ENCODE data around the gene PROX1.

The PROX1 gene

GRCh38 chr1:214002472-214002871 is 14.7 kb downstream of the PROX1 start:
- no peak for DNase-seq

GRCh38 chr1:214003233-214003632 is 15.5 kb downstream of the PROX1 start:
- DNase-seq, result no peak

- no peak for DNase-seq
These were observed 16.2 kb downstream of the PROX1 start for GRCh38 chr1:214004014-214004413.

DNA sequence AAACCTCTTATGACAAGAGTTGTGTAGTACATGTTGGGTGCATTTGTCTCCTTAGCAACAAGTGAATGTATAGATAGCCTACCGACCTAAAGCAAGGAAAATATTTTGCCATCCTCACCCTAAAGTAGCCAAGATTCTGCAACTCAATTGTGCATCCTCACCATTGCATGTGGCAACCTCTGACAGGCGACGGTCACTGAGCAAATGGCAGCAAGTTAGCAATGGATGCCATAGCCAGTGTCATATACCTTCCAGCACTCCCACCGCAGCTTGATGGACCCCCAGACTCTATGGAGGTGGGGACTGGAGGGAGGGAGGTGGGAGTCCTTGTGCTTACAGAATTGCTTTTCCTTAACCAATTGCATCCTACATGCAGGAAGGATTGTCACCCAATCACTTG is 17.0 kb downstream of the PROX1 start:
- DNase-seq, result no peak

DNA sequence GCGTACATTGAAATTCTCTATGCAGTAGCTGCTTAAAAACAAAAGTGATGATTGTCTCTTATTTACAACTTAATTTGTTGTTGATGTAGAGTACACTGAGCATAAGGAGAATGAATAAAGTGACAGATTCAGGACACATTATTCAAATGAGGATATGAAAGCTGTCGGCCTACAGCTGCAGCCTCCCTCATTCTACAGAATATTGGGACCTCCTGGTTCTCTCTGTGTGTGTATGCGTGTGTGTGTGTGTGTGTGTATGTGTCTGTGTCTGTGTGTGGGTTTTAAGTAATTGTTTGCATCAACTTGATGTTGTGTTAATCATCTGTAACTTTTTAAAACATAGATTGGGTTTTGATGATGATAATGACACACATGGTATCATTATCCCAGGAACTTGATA is 17.9 kb downstream of the PROX1 start:
- DNase-seq, result no peak

DNA sequence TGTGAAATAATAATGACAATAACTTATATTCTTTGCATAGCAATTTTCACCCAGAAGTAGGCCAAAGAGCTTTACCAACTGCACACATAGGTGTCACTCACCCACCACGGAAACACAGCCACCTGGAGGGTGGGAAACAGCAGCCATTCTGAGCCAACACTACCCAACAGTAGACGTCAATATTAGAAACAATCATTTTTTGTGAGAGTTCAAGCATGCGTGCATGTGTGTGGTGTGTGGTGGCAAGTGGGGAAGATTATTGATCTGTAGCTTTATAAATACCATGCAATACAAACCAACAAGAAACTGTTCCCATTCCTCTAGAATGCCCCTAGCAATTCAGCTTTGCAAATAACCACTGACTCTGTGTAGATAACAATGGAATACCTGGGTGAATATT is 19.1 kb downstream of the PROX1 start:
- no peak for DNase-seq

GRCh38 chr1:214008347-214008746 is 20.6 kb downstream of the PROX1 start:
- no peak for DNase-seq

DNA sequence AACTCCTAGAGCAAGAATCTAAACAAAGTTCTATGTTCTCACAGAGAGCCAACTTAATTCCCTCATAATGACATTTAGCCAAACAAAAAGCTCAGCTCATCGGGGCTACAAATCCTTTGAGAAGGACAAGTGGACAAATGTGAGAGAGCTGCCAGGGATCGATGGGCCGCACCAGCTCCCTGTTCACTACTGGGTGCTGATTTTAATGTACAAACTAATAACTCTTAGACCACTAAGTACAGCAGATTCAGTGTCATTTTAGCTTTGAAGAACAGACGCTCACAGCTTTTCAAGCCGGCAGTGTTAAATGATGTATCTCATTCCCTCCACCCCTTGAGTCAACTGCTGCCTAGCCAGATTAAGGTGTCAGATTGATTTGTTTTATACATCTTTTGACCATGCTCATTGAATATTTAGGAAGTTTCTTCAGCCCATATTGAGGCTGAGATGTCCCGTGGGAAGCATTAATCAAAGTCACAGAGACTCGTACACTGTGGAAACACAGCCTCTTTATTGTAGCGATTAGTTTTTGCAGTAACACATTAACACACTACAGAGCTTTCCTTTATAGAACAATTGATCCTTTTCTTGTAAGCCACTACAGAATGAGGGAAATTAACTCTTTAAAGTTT is 21.1 kb downstream of the PROX1 start:
- DNase-seq, result no peak

GRCh38 chr1:214009423-214010196 is 21.8 kb downstream of the PROX1 start:
- DNase-seq, result no peak

- DNase-seq, result no peak
These were observed 22.4 kb downstream of the PROX1 start for GRCh38 chr1:214010197-214010573.

- DNase-seq, result no peak
These were observed 22.9 kb downstream of the PROX1 start for GRCh38 chr1:214010717-214011116.

DNA sequence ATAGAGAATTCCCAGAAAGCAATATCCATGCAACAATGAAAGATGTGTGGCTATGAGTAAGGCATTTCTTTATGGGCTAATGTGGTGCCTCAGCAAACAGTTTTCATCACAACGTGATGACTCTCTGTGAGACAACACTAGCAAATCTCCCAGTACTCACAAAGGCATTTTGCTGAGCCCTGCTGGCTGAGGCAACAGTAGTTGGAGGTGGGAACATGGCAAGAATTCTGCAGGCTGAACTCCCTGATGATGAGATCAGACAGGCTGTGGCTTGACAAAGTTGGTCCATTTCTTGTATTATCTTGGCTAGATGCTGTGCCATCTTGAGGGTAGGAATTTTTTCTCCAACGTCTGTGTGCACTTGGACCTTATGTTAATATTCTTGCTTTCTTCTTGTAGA is 24.6 kb downstream of the PROX1 start:
- DNase-seq, result no peak

GRCh38 chr1:214013614-214014377 is 26.0 kb downstream of the PROX1 start:
- no peak for DNase-seq

DNA sequence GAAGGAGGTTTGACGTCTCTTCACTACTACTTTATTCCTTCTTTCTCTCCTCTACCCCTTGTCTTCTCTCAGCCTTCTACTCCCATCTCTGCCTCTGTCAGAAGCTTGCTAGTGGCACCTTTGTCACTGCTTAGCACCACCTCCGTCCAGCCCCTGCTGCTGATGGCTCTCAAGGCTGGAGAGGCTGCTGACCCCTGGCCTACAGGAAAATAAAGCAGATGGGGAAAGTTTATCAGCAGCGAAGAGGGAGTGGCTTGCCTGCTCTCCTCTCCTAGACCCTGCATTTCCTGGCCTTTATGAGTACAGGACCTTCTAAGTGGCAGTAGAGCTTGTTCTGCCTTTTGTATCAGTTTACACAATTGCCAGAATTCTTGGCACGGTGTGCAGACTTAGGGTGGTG is 27.0 kb downstream of the PROX1 start:
- no peak for DNase-seq

GRCh38 chr1:214017191-214017982 is 29.6 kb downstream of the PROX1 start:
- DNase-seq, result no peak

- DNase-seq, result peak in 1 of 2 donors; percentile 1
These were observed 30.9 kb downstream of the PROX1 start for GRCh38 chr1:214018386-214019268.

DNA sequence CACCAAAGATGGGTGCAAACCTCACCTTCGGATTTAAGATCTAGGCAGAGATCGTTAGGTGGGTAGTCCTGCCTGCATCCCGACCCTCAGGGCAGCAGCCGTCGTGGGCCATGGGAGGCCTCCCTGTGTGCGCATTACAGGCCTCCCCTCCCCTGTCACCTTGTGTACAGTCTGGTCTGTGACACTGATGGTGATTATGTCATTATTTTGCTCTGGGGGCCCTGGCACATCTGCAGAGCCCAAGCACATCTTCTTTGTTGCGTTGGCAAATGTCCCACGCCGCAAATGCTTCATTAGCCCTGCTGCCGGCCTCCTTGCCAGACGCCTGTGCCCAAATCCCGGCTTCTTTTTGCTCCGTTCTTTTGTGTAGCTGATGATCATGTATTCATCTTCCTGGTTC is 31.7 kb downstream of the PROX1 start:
- no peak for DNase-seq

GRCh38 chr1:214021321-214021720 is 33.5 kb downstream of the PROX1 start:
- DNase-seq, result no peak

- no peak for DNase-seq
These were observed 34.5 kb downstream of the PROX1 start for GRCh38 chr1:214022229-214022791.

DNA sequence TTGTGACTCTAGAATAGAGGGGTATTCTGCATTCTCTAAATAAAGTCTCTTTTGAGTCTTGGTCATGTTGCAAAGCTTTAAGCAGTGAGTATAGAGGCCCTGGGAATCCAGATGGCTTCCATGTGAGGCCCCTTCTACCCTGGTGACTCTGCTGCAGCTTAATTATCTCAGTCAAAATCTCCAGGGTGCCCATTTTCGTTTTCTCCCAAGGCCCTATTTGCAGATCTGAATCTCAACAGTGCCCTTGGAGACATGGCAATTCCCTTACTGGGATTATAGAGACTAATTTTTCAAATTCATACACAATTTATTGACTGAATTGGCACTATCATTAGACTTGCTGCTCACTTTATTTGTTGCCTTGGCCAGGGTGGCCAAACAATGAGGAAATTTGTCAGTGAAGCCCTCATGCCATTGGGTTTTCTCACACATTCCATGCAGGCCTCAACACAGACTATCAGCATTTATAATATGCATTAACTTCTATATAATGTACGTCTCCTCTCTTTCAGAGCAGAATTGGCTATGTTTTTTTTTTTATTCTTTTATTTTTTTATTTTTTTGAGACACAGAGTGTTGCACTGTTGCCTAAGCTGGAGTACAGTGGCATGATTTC is 35.1 kb downstream of the PROX1 start:
- no peak for DNase-seq

- DNase-seq, result no peak
These were observed 39.2 kb downstream of the PROX1 start for GRCh38 chr1:214026985-214027384.
